Left hindlimb (tissue), 1 donor: Measurements from ENCODE around the gene TMEM30B.
"Not testable (repeated sequence)": the region's sequence is repeated elsewhere in the genome, so short reads cannot be mapped to it uniquely, and the experiment has no call there.

ENCODE experiments used
- DNase-seq: peaks from one replicate; pipeline ENCODE4 v3.0.0-alpha.2; 2018

The TMEM30B gene

GRCh38 chr14:61264010-61264571 is 17.0 kb downstream of the TMEM30B start:
- DNase-seq: no peak

DNA sequence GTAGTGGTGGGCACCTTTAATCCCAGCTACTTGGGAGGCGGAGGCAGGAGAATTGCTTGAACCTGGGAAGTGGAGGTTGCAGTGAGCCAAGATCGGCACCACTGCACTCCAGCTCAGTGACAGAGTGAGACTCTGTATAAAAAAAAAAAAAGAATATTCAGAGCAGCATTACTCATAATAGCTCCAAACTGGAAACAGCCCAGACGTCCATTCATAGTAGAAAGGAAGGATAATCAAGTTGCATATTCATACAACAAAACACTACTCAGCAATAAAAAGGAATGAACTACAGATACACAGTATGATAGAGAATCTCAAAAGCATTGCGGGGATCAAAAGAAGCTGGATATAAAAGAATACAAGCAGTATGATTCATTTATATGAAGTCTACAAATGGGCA is 19.1 kb downstream of the TMEM30B start:
- no peak for DNase-seq

- no peak for DNase-seq
Measured at GRCh38 chr14:61260939-61261776, 20.0 kb downstream of the TMEM30B start.

DNA sequence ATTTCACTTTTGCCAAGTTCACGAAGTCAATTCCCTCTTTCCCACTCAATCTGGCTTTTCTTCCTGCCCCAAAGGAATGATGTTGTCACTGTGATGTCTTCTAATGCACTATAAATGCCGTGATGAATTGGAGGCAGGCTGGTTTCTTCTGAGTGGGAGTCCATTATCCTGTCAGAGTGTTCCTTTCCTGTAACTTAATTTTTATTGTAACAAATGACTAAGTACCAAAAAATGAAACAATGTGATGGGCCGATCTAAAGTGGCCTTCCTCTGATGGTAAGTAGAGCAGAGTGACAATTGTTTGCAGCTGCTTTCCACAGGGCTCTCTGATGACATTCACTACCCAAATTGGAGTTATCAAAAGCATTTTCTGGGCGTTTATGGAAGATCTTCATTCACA is 22.2 kb downstream of the TMEM30B start:
- no peak for DNase-seq

- no peak for DNase-seq
Measured at GRCh38 chr14:61257469-61258057, 23.6 kb downstream of the TMEM30B start.

DNA sequence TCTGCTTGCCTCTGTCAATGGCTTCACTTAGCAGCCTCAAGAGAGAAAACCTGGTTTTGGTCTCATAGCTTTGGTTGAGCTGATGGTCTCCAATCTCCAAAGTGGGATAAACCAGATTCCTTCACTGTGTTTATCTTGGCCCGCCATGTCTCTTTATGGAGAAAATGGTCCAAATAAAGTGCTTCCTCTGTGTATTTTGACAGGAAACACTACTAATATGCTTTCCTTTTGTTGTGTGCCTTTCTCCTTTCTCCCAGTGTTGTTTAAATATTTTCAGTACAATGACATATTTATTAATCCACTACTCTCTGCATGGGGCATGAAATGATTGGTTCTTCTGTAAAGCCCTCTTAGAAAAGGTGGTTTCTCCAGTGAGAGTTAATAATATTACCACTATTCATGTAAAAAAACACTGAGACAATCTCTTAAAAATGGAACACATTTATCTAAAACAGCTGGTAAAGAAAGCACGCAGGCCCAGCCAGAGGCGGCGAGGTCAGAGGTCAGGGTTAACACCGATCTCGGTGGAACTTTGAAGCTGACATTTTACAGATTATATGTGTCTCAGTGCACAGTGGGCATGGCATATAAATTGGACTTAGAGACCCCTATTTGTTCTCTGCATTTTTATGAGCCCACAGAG is 24.2 kb downstream of the TMEM30B start:
- no peak for DNase-seq

- no peak for DNase-seq
Measured at GRCh38 chr14:61255968-61256367, 25.2 kb downstream of the TMEM30B start.

GRCh38 chr14:61254808-61255526 is 26.2 kb downstream of the TMEM30B start:
- DNase-seq: no peak

- DNase-seq: no peak
Measured at GRCh38 chr14:61253064-61253738, 27.9 kb downstream of the TMEM30B start.

DNA sequence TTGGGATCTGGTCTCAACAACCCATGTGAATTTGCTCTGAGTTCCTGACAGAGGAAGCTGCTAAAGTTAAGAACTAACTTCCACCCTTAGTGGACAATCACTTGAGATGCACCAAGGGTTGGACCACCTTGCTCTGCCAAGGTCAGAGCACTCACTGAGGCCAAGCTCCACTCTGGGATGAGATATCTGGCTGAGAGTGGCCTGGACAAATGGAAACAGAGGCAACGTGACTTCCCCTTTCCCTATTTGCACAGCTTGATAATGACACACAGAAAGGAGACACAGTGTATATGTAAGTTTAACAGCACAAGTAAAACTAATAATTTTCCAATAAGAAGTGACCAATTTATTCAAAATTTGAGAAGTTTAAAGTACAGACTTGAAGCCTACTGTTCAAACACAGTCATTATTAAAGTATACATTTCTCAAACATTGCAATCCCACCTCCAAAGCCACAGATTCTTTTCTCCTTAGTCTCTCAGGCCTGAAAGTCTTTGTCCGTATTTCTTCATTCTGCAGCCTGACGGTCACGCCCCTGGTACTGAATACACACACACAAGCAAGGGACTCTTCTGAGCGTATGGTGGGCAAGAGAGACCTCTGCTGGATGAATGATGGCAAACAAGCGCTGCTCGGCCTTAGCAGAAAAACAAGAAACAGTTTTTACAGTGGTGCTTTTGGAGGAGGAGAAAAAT is 28.6 kb downstream of the TMEM30B start:
- peak; percentile 84 for DNase-seq

DNA sequence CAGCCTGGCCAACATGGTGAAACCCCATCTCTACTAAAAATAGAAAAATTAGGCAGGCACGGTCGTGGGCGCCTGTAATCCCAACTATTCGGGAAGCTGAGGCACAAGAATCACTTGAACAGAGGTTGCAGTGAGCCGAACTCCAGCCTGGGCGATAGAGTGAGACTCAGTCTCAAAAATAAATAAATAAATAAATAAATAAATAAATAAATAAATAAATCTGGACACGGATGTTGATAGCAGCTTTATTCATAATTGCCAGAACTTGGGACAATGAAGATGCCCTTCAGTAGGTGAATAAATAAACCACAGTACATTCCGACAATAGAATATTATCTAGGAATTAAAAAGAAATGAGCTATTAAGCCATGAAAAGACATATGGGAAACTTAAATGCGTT is 31.1 kb downstream of the TMEM30B start:
- DNase-seq: no peak

DNA sequence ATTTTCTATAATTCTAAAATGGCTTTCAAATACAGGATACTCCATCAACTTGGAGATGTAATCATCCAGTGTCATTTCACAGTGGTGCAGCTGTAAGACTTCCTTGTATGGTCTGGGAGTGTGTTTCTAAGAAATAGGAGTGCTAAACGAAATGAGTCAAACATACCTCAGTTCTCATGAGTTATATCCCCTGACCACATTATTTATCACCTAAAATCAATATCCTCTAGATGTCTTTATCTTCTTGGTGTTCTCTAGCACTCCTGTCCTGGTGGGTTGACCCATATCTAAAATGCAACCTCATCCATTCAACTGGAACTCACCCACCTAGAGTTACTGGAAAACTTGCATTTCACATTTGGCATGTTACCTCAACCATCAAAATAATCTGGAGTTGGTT is 33.2 kb downstream of the TMEM30B start:
- DNase-seq: no peak

DNA sequence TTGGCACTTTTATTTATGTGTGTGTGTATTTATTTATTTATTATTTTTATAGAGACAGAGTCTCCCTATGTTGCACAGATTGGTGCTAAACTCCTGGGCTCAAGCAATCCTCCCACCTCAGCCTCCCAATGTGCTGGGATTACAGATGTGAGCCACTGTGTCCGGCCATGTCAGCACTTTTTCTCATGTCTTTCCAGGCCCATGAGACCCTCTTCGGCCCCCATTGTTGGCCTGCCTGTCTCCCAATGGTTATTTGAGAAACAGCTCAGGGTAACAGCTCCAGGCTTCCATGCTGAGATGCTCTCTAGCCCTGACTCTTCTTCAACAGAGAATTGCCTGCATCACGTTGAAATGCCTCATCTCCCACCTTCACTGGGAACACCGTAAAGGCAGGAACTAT is 34.4 kb downstream of the TMEM30B start:
- no peak for DNase-seq

GRCh38 chr14:61244009-61244408 is 37.1 kb downstream of the TMEM30B start:
- DNase-seq: no peak

GRCh38 chr14:61240206-61240605 is 40.9 kb downstream of the TMEM30B start:
- DNase-seq: no peak

- DNase-seq: not testable (repeated sequence)
Measured at GRCh38 chr14:61239285-61239684, 41.9 kb downstream of the TMEM30B start.

- no peak for DNase-seq
Measured at GRCh38 chr14:61238611-61239245, 42.4 kb downstream of the TMEM30B start.

GRCh38 chr14:61234215-61234916 is 46.8 kb downstream of the TMEM30B start:
- DNase-seq: no peak

DNA sequence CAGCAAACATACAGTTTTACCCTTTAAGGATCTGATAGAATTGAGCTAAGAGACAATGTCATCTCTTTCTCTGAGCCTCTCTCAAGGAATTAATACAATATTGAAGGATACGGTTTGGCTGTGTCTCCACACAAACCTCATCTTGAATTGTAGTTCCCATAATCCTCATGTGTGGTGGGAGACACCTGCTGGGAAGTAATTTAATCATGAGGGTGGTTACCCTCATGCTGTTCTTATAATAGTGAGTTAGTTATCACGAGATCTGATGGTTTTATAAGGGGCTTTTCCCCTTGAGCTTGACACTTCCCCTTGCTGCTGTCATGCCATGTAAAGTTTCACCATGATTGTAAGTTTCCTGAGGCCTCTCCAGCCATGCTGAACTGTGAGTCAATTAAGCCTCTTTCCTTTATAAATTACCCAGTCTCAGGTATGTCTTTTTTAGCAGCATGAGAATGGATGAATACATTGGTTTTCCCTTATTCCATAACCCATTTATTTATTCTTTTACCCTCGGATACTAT is 47.6 kb downstream of the TMEM30B start:
- DNase-seq: no peak

- DNase-seq: no peak
Measured at GRCh38 chr14:61231810-61232209, 49.3 kb downstream of the TMEM30B start.
